Endothelial cell of umbilical vein (primary cell): ENCODE data around the gene AFAP1L2. TPM values are rescaled to one million over a fixed set of nuclear protein-coding genes. Genes with fewer than 3 reads are reported as not detected.
A peak's percentile ranks its signal among the peaks of the same experiment; 100 is the strongest.

ENCODE experiments used
- BruUV-seq: library from RNA; stranded (reverse); fragments of 400-500 nt; replicated peaks from 2 replicates; lab custom pipeline; 2021; lab: Mats Ljungman, UMichigan
- CTCF ChIA-PET: fragments of 300-600, 350-600 bp; sonication (Branson Sonifier 250); formaldehyde crosslinking; loops from one replicate; lab custom pipeline; 2021; ENCODE audit warnings: antibody characterized with exemption, inconsistent platforms; lab: Charles Lee
- POLR2A ChIA-PET: fragments of 300-600, 350-600 bp; sonication (Branson Sonifier 250); formaldehyde crosslinking; loops from one replicate; lab custom pipeline; 2021; ENCODE audit warnings: antibody characterized with exemption, inconsistent platforms; lab: Charles Lee
- DNase-seq: peaks from one replicate; pipeline ENCODE4 v3.0.0-alpha.2; 2011; ENCODE audit warnings: low read depth, low spot score
- FAIRE-seq: peaks from 2 replicates; lab custom pipeline; 2011; peaks lifted over from hg19 to GRCh38; lab: Jason Lieb, UNC
- H2AFZ ChIP-seq: 2 replicates; pipeline ENCODE4 v1.6.0; 2012; ENCODE audit warnings: low read depth, low read length, control low read depth, inconsistent platforms
- H3K27ac ChIP-seq: 2 replicates; pipeline ENCODE4 v1.5.1; 2011; ENCODE audit warnings: low read depth, mild to moderate bottlenecking, control low read depth, low read length, moderate library complexity; ENCODE audit not compliant: insufficient read depth
- H3K27me3 ChIP-seq, 2 experiments: 2 replicates each; pipeline versions ENCODE4 v1.6.0 to v1.6.1; 2011; ENCODE audit warnings: low read length in 2 of 2, mixed read lengths in 1 of 2; ENCODE audit not compliant: control insufficient read depth in 2 of 2, insufficient read depth in 2 of 2
- H3K36me3 ChIP-seq, 2 experiments: 2 replicates in 1 of 2; 3 replicates in 1 of 2; pipeline ENCODE4 v1.5.1; 2011; ENCODE audit warnings: low read length in 2 of 2, mild to moderate bottlenecking in 1 of 2, moderate library complexity in 1 of 2; ENCODE audit not compliant: control insufficient read depth in 2 of 2, insufficient read depth in 2 of 2; ENCODE audit errors: extremely low read depth in 1 of 2
- H3K4me1 ChIP-seq: 3 replicates; pipeline ENCODE4 v1.5.1; 2011; ENCODE audit warnings: mild to moderate bottlenecking, low read length; ENCODE audit not compliant: control insufficient read depth, insufficient read depth; ENCODE audit errors: extremely low read depth
- H3K4me2 ChIP-seq: 2 replicates; pipeline ENCODE4 v1.6.1; 2011; ENCODE audit warnings: low read length, control low read depth, mixed read lengths; ENCODE audit not compliant: insufficient read depth
- H3K4me3 ChIP-seq, 3 experiments: fragments of 200-600 bp in 1 of 3; sonication (generic), shearing (Covaris generic) in 1 of 3; replicated peaks in 1 of 3; 2 replicates each; pipeline ENCODE4 v1.5.1; 2011 to 2016; ENCODE audit warnings: control low read depth in 3 of 3, low read length in 3 of 3, mild to moderate bottlenecking in 2 of 3, inconsistent platforms in 1 of 3, low read depth in 1 of 3, moderate library complexity in 1 of 3; ENCODE audit not compliant: insufficient read depth in 1 of 3
- H3K79me2 ChIP-seq: 2 replicates; pipeline ENCODE4 v1.6.0; 2012; ENCODE audit warnings: low read length, inconsistent platforms; ENCODE audit not compliant: control insufficient read depth, insufficient read depth
- H3K9ac ChIP-seq: replicated peaks from 2 replicates; pipeline ENCODE3; 2011; ENCODE audit warnings: low read length, control low read depth; ENCODE audit not compliant: insufficient read depth; ENCODE audit errors: extremely low read depth
- H3K9me1 ChIP-seq: replicated peaks from 3 replicates; pipeline ENCODE4 v1.6.0; 2011; ENCODE audit warnings: mild to moderate bottlenecking, low read length; ENCODE audit not compliant: control insufficient read depth, insufficient read depth; ENCODE audit errors: extremely low read depth
- H3K9me3 ChIP-seq: replicated peaks from 2 replicates; pipeline ENCODE4 v1.5.1; 2012; ENCODE audit warnings: low read length, inconsistent platforms; ENCODE audit not compliant: control insufficient read depth, insufficient read depth
- H4K20me1 ChIP-seq: replicated peaks from 2 replicates; pipeline ENCODE3; 2011; ENCODE audit warnings: mild to moderate bottlenecking, low read length; ENCODE audit not compliant: control insufficient read depth, insufficient read depth; ENCODE audit errors: extremely low read depth
- FOS ChIP-seq: IDR thresholded peaks from 2 replicates; pipeline ENCODE4 v1.6.1; 2011; ENCODE audit warnings: mild to moderate bottlenecking, low read length, moderate library complexity, borderline replicate concordance; ENCODE audit not compliant: insufficient read depth
- GATA2 ChIP-seq: IDR thresholded peaks from 2 replicates; pipeline ENCODE4 v1.7.0; 2011; ENCODE audit warnings: low read depth, mild to moderate bottlenecking, moderate library complexity, mixed read lengths, low read length; ENCODE audit not compliant: insufficient read length, insufficient read depth
- JUN ChIP-seq: IDR thresholded peaks from 2 replicates; pipeline ENCODE4 v1.6.1; 2011; ENCODE audit warnings: borderline replicate concordance, low read depth; ENCODE audit not compliant: insufficient read length, insufficient read depth
- POLR2A ChIP-seq: IDR thresholded peaks from 2 replicates; pipeline ENCODE4 v1.6.1; 2012; ENCODE audit warnings: low read depth, mild to moderate bottlenecking, control low read depth, low read length
- POLR2AphosphoS5 ChIP-seq: IDR thresholded peaks from 2 replicates; pipeline ENCODE4 v1.6.1; 2012; ENCODE audit warnings: low read depth, mild to moderate bottlenecking, control low read depth, low read length, moderate library complexity; ENCODE audit not compliant: insufficient read depth
- dilution Hi-C: fragments of 300-500 bp; cut with MboI; formaldehyde crosslinking; loops from one replicate; pipeline ENCODE4 v1.15.0; 2019; ENCODE audit warnings: low sequenced_read_pairs; ENCODE audit not compliant: extremely low pct_ligation_motif_present
- intact Hi-C: fragments of 100-400 bp; cut with micrococcal nuclease; formaldehyde crosslinking; loops from one replicate; pipeline ENCODE4 v1.10.0; 2022
- polyA plus RNA-seq, 4 experiments: library from polyadenylated mRNA; depleted of rRNA in 3 of 4; stranded (reverse) in 3 of 4; unstranded in 1 of 4; fragments of >200 nt; gene quantifications; 2 replicates each; pipeline versions ENCODE4 v1.2.1 to v1.2.3, GENCODE V29; 2011 to 2012; ENCODE audit warnings: missing spikeins in 1 of 4
- total RNA-seq: library from RNA; stranded (reverse); gene quantifications from 2 replicates; pipeline ENCODE4 v1.2.3, GENCODE V29; 2021
- TF ChIP-seq, protein P1 (sequence below), 2 donors: IDR thresholded peaks; 1 replicate in 1 of 2; 2 replicates in 1 of 2; pipeline ENCODE4 v1.5.1; 2011; ENCODE audit warnings: low read length in 2 of 2, mild to moderate bottlenecking in 2 of 2, moderate library complexity in 2 of 2, control low read depth in 1 of 2, inconsistent platforms in 1 of 2, low read depth in 1 of 2; ENCODE audit not compliant: insufficient read depth in 1 of 2; ENCODE audit errors: extremely low read depth in 1 of 2
- TF ChIP-seq, protein P2 (sequence below): IDR thresholded peaks from 2 replicates; pipeline ENCODE4 v1.6.1; 2011; ENCODE audit not compliant: insufficient read depth, insufficient read length

The AFAP1L2 gene
- total and polyA plus RNA-seq, 2 donors (not counting 3 experiments of a cell fraction or from before 2014, with no cell fraction given): 0.90 to 4.1 TPM

DNA sequence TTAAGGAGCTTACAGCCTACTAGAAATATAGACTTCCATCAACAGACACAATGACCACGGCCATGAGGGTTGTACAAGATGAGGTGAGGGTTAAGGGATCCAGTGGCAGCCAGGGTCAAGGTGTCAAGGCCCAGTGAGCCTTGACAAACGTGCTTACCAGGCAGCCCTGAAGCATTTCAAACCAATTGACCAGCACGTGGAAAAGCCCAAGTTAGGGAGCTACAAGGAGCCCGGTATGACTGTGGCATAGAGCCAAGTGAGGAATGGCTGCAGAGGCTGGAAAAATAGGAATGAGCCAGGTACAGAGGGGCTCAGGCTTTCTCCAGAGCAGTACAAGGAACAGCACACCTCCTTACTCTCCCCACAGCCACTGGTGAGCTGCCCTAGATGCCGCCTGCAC lies 12.7 kb downstream of the AFAP1L2 start:
- H3K4me1 ChIP-seq: peaks cover 35% of the 10 kb centered on the region
- ChIA-PET CTCF (interaction anchor here (1.6 to 1.7 kb wide), 2 partner anchors 19 to 88 kb away, joined by 4 to 5 read pairs; no protein-coding TSS in a partner anchor), POLR2A (no interaction called here)
- peaks cover 26 to 29% of the 10 kb centered on the region in 2 experiments for H3K27me3 ChIP-seq
- no peaks in the 10 kb centered on the region for H4K20me1 ChIP-seq
- intact Hi-C loops (no loop called here), dilution Hi-C loops (no loop called here)
- no peak overlapping the region for H3K4me2 ChIP-seq
- no peaks in the 10 kb centered on the region for H3K36me3 ChIP-seq
- no peaks in the 10 kb centered on the region for H3K9me1 ChIP-seq
- H3K9me3 ChIP-seq: no peaks in the 10 kb centered on the region
- no TSS peak for BruUV-seq
- DNase-seq (no peak), FAIRE-seq (no peak)
- TF ChIP-seq, protein P1, sequence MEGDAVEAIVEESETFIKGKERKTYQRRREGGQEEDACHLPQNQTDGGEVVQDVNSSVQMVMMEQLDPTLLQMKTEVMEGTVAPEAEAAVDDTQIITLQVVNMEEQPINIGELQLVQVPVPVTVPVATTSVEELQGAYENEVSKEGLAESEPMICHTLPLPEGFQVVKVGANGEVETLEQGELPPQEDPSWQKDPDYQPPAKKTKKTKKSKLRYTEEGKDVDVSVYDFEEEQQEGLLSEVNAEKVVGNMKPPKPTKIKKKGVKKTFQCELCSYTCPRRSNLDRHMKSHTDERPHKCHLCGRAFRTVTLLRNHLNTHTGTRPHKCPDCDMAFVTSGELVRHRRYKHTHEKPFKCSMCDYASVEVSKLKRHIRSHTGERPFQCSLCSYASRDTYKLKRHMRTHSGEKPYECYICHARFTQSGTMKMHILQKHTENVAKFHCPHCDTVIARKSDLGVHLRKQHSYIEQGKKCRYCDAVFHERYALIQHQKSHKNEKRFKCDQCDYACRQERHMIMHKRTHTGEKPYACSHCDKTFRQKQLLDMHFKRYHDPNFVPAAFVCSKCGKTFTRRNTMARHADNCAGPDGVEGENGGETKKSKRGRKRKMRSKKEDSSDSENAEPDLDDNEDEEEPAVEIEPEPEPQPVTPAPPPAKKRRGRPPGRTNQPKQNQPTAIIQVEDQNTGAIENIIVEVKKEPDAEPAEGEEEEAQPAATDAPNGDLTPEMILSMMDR (IDR thresholded peaks at IDR 0.05; ENCODE audit: extremely low read depth in 1 of 2, insufficient read depth in 1 of 2, low read depth in 1 of 2, low read length in 2 of 2): no peak
- no peaks in the 10 kb centered on the region for H3K79me2 ChIP-seq
- no peak overlapping the region for H3K27ac ChIP-seq
- no peak overlapping the region for H2AFZ ChIP-seq
- H3K4me3 ChIP-seq: no peak overlapping the region
- H3K9ac ChIP-seq: no peak overlapping the region

DNA sequence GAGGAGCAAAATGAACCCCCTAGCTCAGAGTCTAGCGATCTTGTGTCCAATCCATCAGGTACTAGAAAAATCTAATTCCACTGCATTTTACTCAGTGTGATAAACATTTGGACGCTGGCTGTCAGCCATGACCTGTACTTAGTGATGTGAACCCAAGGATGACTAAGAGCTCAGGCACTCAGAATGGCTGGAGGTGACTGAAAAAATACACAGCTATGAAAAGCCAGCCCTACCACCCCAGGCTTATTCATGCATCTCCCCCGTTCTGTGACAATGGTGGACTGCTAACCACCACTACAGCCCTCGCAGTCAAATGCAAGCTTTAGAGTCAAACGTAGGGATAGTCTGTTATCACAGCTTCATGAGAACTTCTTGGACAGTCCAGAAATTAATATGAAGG lies 14.9 kb downstream of the AFAP1L2 start:
- dilution Hi-C loops: no loop called here
- ChIA-PET CTCF (interaction anchor here (0.9 to 3.3 kb wide), 8 partner anchors 14 to 85 kb away, joined by 3 to 22 read pairs (median 4); no protein-coding TSS in a partner anchor), POLR2A (interaction anchor here (0.6 to 1.0 kb wide), 2 partner anchors 14 to 360 kb away, joined by 3 read pairs; no protein-coding TSS in a partner anchor)
- Histone ChIP-seq H3K27me3 (peaks cover 10% of the 10 kb centered on the region in 2 experiments), H3K4me1 (peaks cover 35% of the 10 kb centered on the region), H3K36me3 (no peaks in the 10 kb centered on the region), H3K27ac (no peak overlapping the region), H3K9ac (no peak overlapping the region), H3K79me2 (no peaks in the 10 kb centered on the region), H3K9me1 (no peaks in the 10 kb centered on the region), H3K4me3 (no peak overlapping the region), H2AFZ (no peak overlapping the region), H3K4me2 (peak overlapping the region; percentile 22), H3K9me3 (no peaks in the 10 kb centered on the region), H4K20me1 (no peaks in the 10 kb centered on the region)
- TF ChIP-seq, protein P1 (IDR thresholded peaks at IDR 0.05; ENCODE audit: extremely low read depth in 1 of 2, insufficient read depth in 1 of 2, low read depth in 1 of 2, low read length in 2 of 2): no peak
- TF ChIP-seq GATA2 (no peak), POLR2A (no peak), POLR2AphosphoS5 (peak; percentile 52), JUN (peak; percentile 88), FOS (peak; percentile 75)
- TF ChIP-seq, protein P2, sequence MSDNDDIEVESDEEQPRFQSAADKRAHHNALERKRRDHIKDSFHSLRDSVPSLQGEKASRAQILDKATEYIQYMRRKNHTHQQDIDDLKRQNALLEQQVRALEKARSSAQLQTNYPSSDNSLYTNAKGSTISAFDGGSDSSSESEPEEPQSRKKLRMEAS: no peak
- FAIRE-seq (peak; percentile 95), DNase-seq (peak; percentile 90)
- BruUV-seq: no TSS peak
- intact Hi-C loops: loop anchor here (1.0 kb wide), 1 partner anchor 14 kb away; no protein-coding TSS in a partner anchor
